Sigmoid colon (tissue), 7 donors: ENCODE measurements around the gene RBM3. TPM values are rescaled to one million over a fixed set of nuclear protein-coding genes. Genes with fewer than 3 reads are reported as not detected.

Experiments used
- DNase-seq: peaks from one replicate; pipeline ENCODE4 v3.0.0-alpha.2; 2019
- H3K27ac ChIP-seq, 4 donors: fragments of 200-600 bp; sonication (generic); one replicate each; pipeline ENCODE4 v1.5.1; 2016 to 2019; ENCODE audit warnings: mild to moderate bottlenecking in 1 of 4
- H3K27me3 ChIP-seq, 3 donors: fragments of 200-600 bp; sonication (generic); one replicate each; pipeline ENCODE4 v1.5.1; 2019; ENCODE audit warnings: mild to moderate bottlenecking in 1 of 3
- H3K36me3 ChIP-seq, 4 donors: fragments of 200-600 bp; sonication (generic); one replicate each; pipeline ENCODE4 v1.5.1; 2016 to 2019
- H3K4me1 ChIP-seq, 4 donors: fragments of 200-600 bp; sonication (generic); one replicate each; pipeline ENCODE4 v1.5.1; 2017 to 2019
- H3K4me3 ChIP-seq, 4 donors: fragments of 200-600 bp; sonication (generic); one replicate each; pipeline ENCODE4 v1.5.1; 2017 to 2019; ENCODE audit warnings: mild to moderate bottlenecking in 2 of 4, moderate library complexity in 1 of 4
- H3K9me3 ChIP-seq, 4 donors: fragments of 200-600 bp in 3 of 4; sonication (generic) in 3 of 4; one replicate each; pipeline versions ENCODE4 v1.5.1 to v1.6.1; 2013 to 2019
- CTCF ChIP-seq, 4 experiments: fragments of 450-650 bp in 3 of 4; fragments of 200-600 bp in 1 of 4; IDR thresholded peaks; one replicate each; pipeline ENCODE4 v1.5.1; 2016 to 2019; ENCODE audit warnings: antibody characterized with exemption in 4 of 4, mild to moderate bottlenecking in 3 of 4, moderate library complexity in 2 of 4
- EP300 ChIP-seq, 4 donors: sonication (generic); formaldehyde crosslinking; IDR thresholded peaks; one replicate each; pipeline ENCODE4 v1.6.1; 2017; ENCODE audit warnings: antibody characterized with exemption in 4 of 4
- POLR2A ChIP-seq, 2 donors: fragments of 450-650 bp; IDR thresholded peaks; one replicate each; pipeline ENCODE4 v1.6.1; 2016; ENCODE audit warnings: antibody characterized with exemption in 2 of 2, mild to moderate bottlenecking in 2 of 2, moderate library complexity in 2 of 2
- POLR2AphosphoS5 ChIP-seq, 4 donors: sonication (generic); formaldehyde crosslinking; IDR thresholded peaks; one replicate each; pipeline ENCODE4 v1.6.1; 2017; ENCODE audit warnings: antibody characterized with exemption in 4 of 4
- WGBS, 2 donors: extraction: QIAGEN DNeasy Blood & Tissue Kit; methylation state at CpG; one replicate each; pipeline ENCODE4 v1.1.7; 2013; 5-methylcytosine and 5-hydroxymethylcytosine counted together
- intact Hi-C: fragments of 100-400 bp; cut with DNase I; formaldehyde crosslinking; loops from one replicate; pipeline ENCODE4 v1.15.1; 2023
- polyA plus RNA-seq, 3 donors: library from polyadenylated mRNA; stranded (reverse); fragments of 200-250 nt; gene quantifications; one replicate each; pipeline ENCODE4 v1.2.3, GENCODE V29; 2013
- total RNA-seq, 4 donors: library from RNA; depleted of rRNA; stranded (reverse); fragments of >200 nt; gene quantifications; one replicate each; pipeline ENCODE4 v1.1.0, GENCODE V29; 2016
- donor health status: healthy with polysubstance abuse.
- donor health status: Bipolar disorder and iron deficiency.
- donor health status: healthy.

RBM3 gene
- total and polyA plus RNA-seq, 7 donors, result 83.9 to 217 (median 153) TPM

GRCh38 chrX:48559636-48560035, 14.6 kb upstream of the RBM3 start:
- Histone ChIP-seq H3K4me1 (no peaks in the 10 kb centered on the region), H3K4me3 (no peak overlapping the region), H3K9me3 (no peaks in the 10 kb centered on the region), H3K36me3 (peaks cover 0 to 34% (median 9%) of the 10 kb centered on the region in 4 donors), H3K27me3 (no peaks in the 10 kb centered on the region), H3K27ac (no peak overlapping the region)
- WGBS, 2 donors, result 95 to 97% methylated on average over 24 of the region's 24 CpGs
- TF ChIP-seq POLR2AphosphoS5 (IDR thresholded peaks at IDR 0.05) (no peak), POLR2A (IDR thresholded peaks at IDR 0.05) (no peak), EP300 (IDR thresholded peaks at IDR 0.05) (no peak), CTCF (IDR thresholded peaks at IDR 0.05) (no peak)
- intact Hi-C loops, result no loop called here
- peak; percentile 57 for DNase-seq

DNA sequence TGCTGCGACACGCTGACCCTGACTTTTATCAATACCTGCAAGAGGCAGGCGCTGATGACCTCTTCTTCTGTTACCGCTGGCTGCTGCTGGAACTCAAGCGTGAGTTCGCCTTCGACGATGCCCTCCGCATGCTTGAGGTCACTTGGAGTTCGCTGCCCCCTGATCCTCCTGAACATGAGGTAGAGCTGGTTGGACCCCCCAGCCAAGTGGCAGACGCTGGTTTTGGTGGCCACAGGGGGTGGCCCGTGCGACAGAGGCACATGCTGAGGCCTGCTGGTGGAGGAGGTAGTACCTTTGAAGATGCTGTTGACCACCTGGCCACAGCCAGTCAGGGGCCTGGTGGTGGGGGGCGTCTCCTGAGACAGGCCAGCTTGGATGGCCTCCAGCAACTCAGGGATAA, 14.2 kb upstream of the RBM3 start:
- Histone ChIP-seq H3K9me3 (no peaks in the 10 kb centered on the region), H3K4me1 (no peaks in the 10 kb centered on the region), H3K27me3 (no peaks in the 10 kb centered on the region), H3K36me3 (peaks cover 0 to 34% (median 9%) of the 10 kb centered on the region in 4 donors), H3K27ac (no peak overlapping the region), H3K4me3 (no peak overlapping the region)
- intact Hi-C loops, result no loop called here
- DNase-seq, result peak; percentile 38
- TF ChIP-seq EP300 (IDR thresholded peaks at IDR 0.05), result no peak
- no peak for TF ChIP-seq CTCF (IDR thresholded peaks at IDR 0.05)
- no peak for TF ChIP-seq POLR2A (IDR thresholded peaks at IDR 0.05)
- TF ChIP-seq POLR2AphosphoS5 (IDR thresholded peaks at IDR 0.05), result no peak
- WGBS, 2 donors, result 97 to 98% methylated on average over 14 of the region's 14 CpGs

DNA sequence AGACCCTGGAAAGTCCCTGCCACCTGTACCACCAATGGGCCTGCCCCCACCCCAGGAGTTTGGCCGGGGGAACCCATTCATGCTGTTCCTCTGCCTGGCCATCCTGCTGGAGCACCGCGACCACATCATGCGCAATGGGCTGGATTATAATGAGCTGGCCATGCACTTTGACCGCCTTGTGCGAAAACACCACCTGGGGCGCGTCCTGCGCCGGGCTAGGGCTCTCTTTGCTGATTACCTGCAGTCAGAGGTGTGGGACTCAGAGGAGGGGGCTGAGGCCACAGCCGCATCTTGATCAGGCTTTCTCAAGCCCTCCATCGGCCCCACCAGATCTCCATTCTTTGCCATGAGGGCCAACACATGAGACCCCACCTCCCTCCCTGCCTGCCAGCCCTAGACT, 13.6 kb upstream of the RBM3 start:
- H3K4me1 ChIP-seq, result no peaks in the 10 kb centered on the region
- H3K36me3 ChIP-seq, result peaks cover 0 to 34% (median 9%) of the 10 kb centered on the region in 4 donors
- no peak overlapping the region for H3K27ac ChIP-seq
- TF ChIP-seq EP300 (IDR thresholded peaks at IDR 0.05), result no peak
- no peak for TF ChIP-seq CTCF (IDR thresholded peaks at IDR 0.05)
- 95 to 96% methylated on average over 12 of the region's 12 CpGs for WGBS, 2 donors
- H3K27me3 ChIP-seq, result no peaks in the 10 kb centered on the region
- H3K4me3 ChIP-seq, result no peak overlapping the region
- H3K9me3 ChIP-seq, result no peaks in the 10 kb centered on the region
- no peak for DNase-seq
- intact Hi-C loops, result no loop called here

DNA sequence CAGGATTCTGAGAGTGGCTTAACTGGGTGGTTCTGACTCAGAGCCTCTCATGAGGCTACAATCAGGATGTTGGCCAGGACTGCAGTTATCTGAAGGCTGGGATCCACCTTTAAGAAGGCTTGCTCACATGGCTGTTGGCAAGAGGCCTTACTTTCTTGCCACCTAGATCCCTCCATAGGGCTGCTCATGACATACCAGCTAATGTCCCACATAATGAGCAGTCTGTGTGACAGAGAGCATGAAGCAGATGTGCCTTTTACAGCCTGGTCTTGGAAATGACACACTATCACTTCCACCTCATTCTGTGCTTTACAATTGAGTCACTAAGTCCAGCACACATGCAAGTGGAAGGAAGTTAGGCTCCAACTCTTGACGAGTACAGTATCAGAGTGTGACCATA, 4.3 kb upstream of the RBM3 start:
- TF ChIP-seq POLR2A (IDR thresholded peaks at IDR 0.05) (no peak), POLR2AphosphoS5 (IDR thresholded peaks at IDR 0.05) (no peak), EP300 (IDR thresholded peaks at IDR 0.05) (no peak), CTCF (IDR thresholded peaks at IDR 0.05) (no peak)
- H3K9me3 ChIP-seq, result no peaks in the 10 kb centered on the region
- H3K27me3 ChIP-seq, result no peaks in the 10 kb centered on the region
- no peaks in the 10 kb centered on the region for H3K36me3 ChIP-seq
- no peak overlapping the region for H3K4me3 ChIP-seq
- 70 to 73% methylated on average over 1 of the region's 1 CpG for WGBS, 2 donors
- DNase-seq, result no peak
- intact Hi-C loops, result no loop called here
- no peak overlapping the region for H3K27ac ChIP-seq
- H3K4me1 ChIP-seq, result no peaks in the 10 kb centered on the region

- H3K4me1 ChIP-seq, result peaks cover 0 to 15% (median 14%) of the 10 kb centered on the region in 4 donors
- 37 to 40% methylated on average over 19 of the region's 19 CpGs for WGBS, 2 donors
- no peaks in the 10 kb centered on the region for H3K27me3 ChIP-seq
- peak overlapping the region; percentile 54 to 76 (median 73) for H3K4me3 ChIP-seq
- H3K36me3 ChIP-seq, result peaks cover 5 to 36% (median 21%) of the 10 kb centered on the region in 4 donors
- no peak for TF ChIP-seq CTCF (IDR thresholded peaks at IDR 0.05)
- TF ChIP-seq POLR2AphosphoS5 (IDR thresholded peaks at IDR 0.05), result no peak
- no peak for TF ChIP-seq EP300 (IDR thresholded peaks at IDR 0.05)
- no peak for TF ChIP-seq POLR2A (IDR thresholded peaks at IDR 0.05)
- H3K9me3 ChIP-seq, result no peaks in the 10 kb centered on the region
- intact Hi-C loops, result loop anchor here (2.0 kb wide), 1 partner anchor 25 kb away; no protein-coding TSS in a partner anchor
- peak overlapping the region; percentile 95 to 99 (median 96) for H3K27ac ChIP-seq
- DNase-seq, result peak; percentile 75
These were observed 504 bp upstream of the RBM3 start for GRCh38 chrX:48573690-48574269.
